SK-N-SH treated with all-trans-retinoic acid at 6 μM for 48 hours (cell line): ENCODE data around the gene SPP2.

Experiments used
- ATAC-seq: fragments of 200-7000 bp; cut with Tn5 transposase; 3 replicates; pipeline ENCODE4 v1.9.1; 2020; ENCODE audit warnings: mild to moderate bottlenecking, moderate library complexity
- ARNTL ChIP-seq: fragments of 450-650 bp; formaldehyde crosslinking; IDR thresholded peaks from 2 replicates; pipeline ENCODE4 v1.5.0; 2020; ENCODE audit warnings: low read depth, mild to moderate bottlenecking, moderate library complexity, borderline replicate concordance
- BACH2 ChIP-seq: fragments of 250-450 bp; sonication (Bioruptor Pico); IDR thresholded peaks from 2 replicates; pipeline ENCODE4 v1.9.0; 2021; ENCODE audit warnings: mild to moderate bottlenecking, borderline replicate concordance
- CSDC2 ChIP-seq: fragments of 250-450 bp; sonication (Bioruptor Pico); IDR thresholded peaks from 2 replicates; pipeline ENCODE4 v1.5.0; 2020; ENCODE audit warnings: mild to moderate bottlenecking, moderate library complexity
- ESRRG ChIP-seq: fragments of 250-450 bp; sonication (Bioruptor Pico); IDR thresholded peaks from 2 replicates; pipeline ENCODE4 v1.6.1; 2021; ENCODE audit warnings: mild to moderate bottlenecking
- GLIS3 ChIP-seq: fragments of 250-450 bp; sonication (Bioruptor Pico); IDR thresholded peaks from 2 replicates; pipeline ENCODE4 v1.5.0; 2020; ENCODE audit warnings: mild to moderate bottlenecking, moderate library complexity
- ISL1 ChIP-seq: fragments of 250-450 bp; sonication (Bioruptor Pico); IDR thresholded peaks from 2 replicates; pipeline ENCODE4 v2.1.2; 2022; ENCODE audit warnings: mild to moderate bottlenecking, moderate library complexity
- OSR1 ChIP-seq: fragments of 250-450 bp; sonication (Bioruptor Pico); IDR thresholded peaks from 2 replicates; pipeline ENCODE4 v1.8.0; 2022; ENCODE audit warnings: moderate library complexity, mild to moderate bottlenecking, inconsistent platforms
- PPARA ChIP-seq: fragments of 250-450 bp; sonication (Bioruptor Pico); IDR thresholded peaks from 2 replicates; pipeline ENCODE4 v1.5.0; 2020; ENCODE audit warnings: mild to moderate bottlenecking, borderline replicate concordance
- RARB ChIP-seq: fragments of 250-450 bp; sonication (Bioruptor Pico); IDR thresholded peaks from 2 replicates; pipeline ENCODE4 v1.8.0; 2021; ENCODE audit warnings: mild to moderate bottlenecking, moderate library complexity
- SNAI2 ChIP-seq: fragments of 250-450 bp; sonication (Bioruptor Pico); IDR thresholded peaks from 2 replicates; pipeline ENCODE4 v1.5.0; 2020; ENCODE audit warnings: mild to moderate bottlenecking, moderate library complexity
- TCF4 ChIP-seq: fragments of 250-450 bp; sonication (Bioruptor Pico); IDR thresholded peaks from 2 replicates; pipeline ENCODE4 v1.8.0; 2021; ENCODE audit warnings: mild to moderate bottlenecking, moderate library complexity, borderline replicate concordance
- TOX ChIP-seq: fragments of 250-450 bp; sonication (Bioruptor Pico); IDR thresholded peaks from 2 replicates; pipeline ENCODE4 v1.8.0; 2021; ENCODE audit warnings: mild to moderate bottlenecking, moderate library complexity, borderline replicate concordance
- ZC3H10 ChIP-seq: fragments of 250-450 bp; sonication (Bioruptor Pico); IDR thresholded peaks from 2 replicates; pipeline ENCODE4 v1.5.1; 2021; ENCODE audit warnings: mild to moderate bottlenecking, moderate library complexity
- ZFP3 ChIP-seq: fragments of 250-450 bp; sonication (Bioruptor Pico); IDR thresholded peaks from 2 replicates; pipeline ENCODE4 v1.5.0; 2020; ENCODE audit warnings: mild to moderate bottlenecking, moderate library complexity
- ZFP30 ChIP-seq: fragments of 450-650 bp; formaldehyde crosslinking; IDR thresholded peaks from 2 replicates; pipeline ENCODE4 v1.5.0; 2022; ENCODE audit warnings: mild to moderate bottlenecking, moderate library complexity
- ZNF565 ChIP-seq: fragments of 450-650 bp; formaldehyde crosslinking; conservative IDR thresholded peaks from 2 replicates; pipeline ENCODE4 v1.5.0; 2020; ENCODE audit warnings: low read depth, mild to moderate bottlenecking, moderate library complexity
- ZNF70 ChIP-seq: fragments of 450-650 bp; formaldehyde crosslinking; IDR thresholded peaks from 2 replicates; pipeline ENCODE4 v1.5.0; 2020; ENCODE audit warnings: mild to moderate bottlenecking, moderate library complexity
- ZNF8 ChIP-seq: fragments of 450-650 bp; formaldehyde crosslinking; IDR thresholded peaks from 2 replicates; pipeline ENCODE4 v1.5.0; 2020; ENCODE audit warnings: mild to moderate bottlenecking, moderate library complexity
- TF ChIP-seq, protein P1 (sequence below): fragments of 250-450 bp; sonication (Bioruptor Pico); IDR thresholded peaks from 2 replicates; pipeline ENCODE4 v1.5.1; 2021; ENCODE audit warnings: mild to moderate bottlenecking, moderate library complexity
- TF ChIP-seq, protein P2 (sequence below): fragments of 250-450 bp; sonication (Bioruptor Pico); IDR thresholded peaks from 2 replicates; pipeline ENCODE4 v1.5.1; 2020; ENCODE audit warnings: low read depth, mild to moderate bottlenecking, moderate library complexity
- TF ChIP-seq, protein P3 (sequence below): fragments of 250-450 bp; sonication (Bioruptor Pico); IDR thresholded peaks from 2 replicates; pipeline ENCODE4 v1.8.0; 2020; ENCODE audit warnings: mild to moderate bottlenecking, moderate library complexity, borderline replicate concordance
- TF ChIP-seq, protein P4 (sequence below): fragments of 250-450 bp; sonication (Bioruptor Pico); IDR thresholded peaks from 2 replicates; pipeline ENCODE4 v1.8.0; 2021; ENCODE audit warnings: low read depth, mild to moderate bottlenecking, moderate library complexity, borderline replicate concordance
- TF ChIP-seq, protein P5 (sequence below): fragments of 250-450 bp; sonication (Bioruptor Pico); IDR thresholded peaks from 2 replicates; pipeline ENCODE4 v1.5.0; 2020; ENCODE audit warnings: mild to moderate bottlenecking, moderate library complexity

The SPP2 gene

DNA sequence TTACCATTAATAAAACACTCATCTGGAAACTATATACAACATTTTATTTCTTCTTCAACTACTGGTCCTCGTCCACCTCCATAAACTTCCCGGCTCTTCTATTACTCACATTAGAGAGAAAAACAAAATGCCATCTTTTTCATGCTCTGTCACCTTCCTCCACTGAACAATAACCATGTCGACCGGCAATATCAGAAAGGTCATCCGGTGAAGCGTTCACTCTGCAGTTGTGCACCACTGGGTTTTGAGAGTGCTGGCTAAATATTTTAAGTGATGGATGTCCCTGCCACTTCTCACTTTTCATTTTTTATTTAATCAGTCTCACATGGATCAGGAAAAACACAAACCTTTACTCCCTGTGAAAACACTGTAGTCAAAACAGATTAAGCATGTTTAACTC, 48.2 kb downstream of the SPP2 start:
- ATAC-seq = no peak

DNA sequence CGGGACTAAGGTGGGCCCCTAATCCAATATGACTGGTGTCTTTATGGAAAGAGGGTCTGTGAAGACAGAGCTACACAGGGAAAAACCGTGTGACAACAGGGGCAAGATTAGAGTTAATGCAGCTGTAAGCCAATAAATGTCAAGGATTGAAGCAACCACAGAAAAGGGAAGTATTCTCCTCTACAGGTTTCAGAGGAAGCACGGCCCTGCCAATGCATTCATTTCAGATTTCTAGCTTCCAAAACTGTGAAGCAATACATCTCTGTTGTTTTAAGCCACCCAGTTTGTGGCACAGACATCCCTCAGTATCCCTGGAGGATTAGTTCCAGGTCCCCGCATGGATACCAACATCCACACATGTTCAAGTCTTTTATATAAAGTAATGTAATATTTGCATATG, 48.8 kb downstream of the SPP2 start:
- no peak for ATAC-seq
- TF ChIP-seq, protein P1, sequence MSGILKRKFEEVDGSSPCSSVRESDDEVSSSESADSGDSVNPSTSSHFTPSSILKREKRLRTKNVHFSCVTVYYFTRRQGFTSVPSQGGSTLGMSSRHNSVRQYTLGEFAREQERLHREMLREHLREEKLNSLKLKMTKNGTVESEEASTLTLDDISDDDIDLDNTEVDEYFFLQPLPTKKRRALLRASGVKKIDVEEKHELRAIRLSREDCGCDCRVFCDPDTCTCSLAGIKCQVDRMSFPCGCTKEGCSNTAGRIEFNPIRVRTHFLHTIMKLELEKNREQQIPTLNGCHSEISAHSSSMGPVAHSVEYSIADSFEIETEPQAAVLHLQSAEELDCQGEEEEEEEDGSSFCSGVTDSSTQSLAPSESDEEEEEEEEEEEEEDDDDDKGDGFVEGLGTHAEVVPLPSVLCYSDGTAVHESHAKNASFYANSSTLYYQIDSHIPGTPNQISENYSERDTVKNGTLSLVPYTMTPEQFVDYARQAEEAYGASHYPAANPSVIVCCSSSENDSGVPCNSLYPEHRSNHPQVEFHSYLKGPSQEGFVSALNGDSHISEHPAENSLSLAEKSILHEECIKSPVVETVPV (CRISPR knock-in tag) = no peak
- no peak for TF ChIP-seq ZNF565 (CRISPR knock-in tag)
- TF ChIP-seq BACH2 = no peak
- no peak for TF ChIP-seq SNAI2 (CRISPR knock-in tag)
- TF ChIP-seq, protein P2, sequence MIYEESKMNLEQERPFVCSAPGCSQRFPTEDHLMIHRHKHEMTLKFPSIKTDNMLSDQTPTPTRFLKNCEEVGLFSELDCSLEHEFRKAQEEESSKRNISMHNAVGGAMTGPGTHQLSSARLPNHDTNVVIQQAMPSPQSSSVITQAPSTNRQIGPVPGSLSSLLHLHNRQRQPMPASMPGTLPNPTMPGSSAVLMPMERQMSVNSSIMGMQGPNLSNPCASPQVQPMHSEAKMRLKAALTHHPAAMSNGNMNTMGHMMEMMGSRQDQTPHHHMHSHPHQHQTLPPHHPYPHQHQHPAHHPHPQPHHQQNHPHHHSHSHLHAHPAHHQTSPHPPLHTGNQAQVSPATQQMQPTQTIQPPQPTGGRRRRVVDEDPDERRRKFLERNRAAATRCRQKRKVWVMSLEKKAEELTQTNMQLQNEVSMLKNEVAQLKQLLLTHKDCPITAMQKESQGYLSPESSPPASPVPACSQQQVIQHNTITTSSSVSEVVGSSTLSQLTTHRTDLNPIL (CRISPR knock-in tag) = no peak
- TF ChIP-seq ZFP30 = no peak
- no peak for TF ChIP-seq OSR1 (CRISPR knock-in tag)
- TF ChIP-seq ISL1 (CRISPR knock-in tag) = no peak
- no peak for TF ChIP-seq CSDC2
- TF ChIP-seq ZFP3 (CRISPR knock-in tag) = no peak
- TF ChIP-seq GLIS3 (CRISPR knock-in tag) = no peak
- no peak for TF ChIP-seq ARNTL (CRISPR knock-in tag)
- TF ChIP-seq PPARA (CRISPR knock-in tag) = no peak
- TF ChIP-seq RARB (CRISPR knock-in tag) = no peak
- TF ChIP-seq, protein P3, sequence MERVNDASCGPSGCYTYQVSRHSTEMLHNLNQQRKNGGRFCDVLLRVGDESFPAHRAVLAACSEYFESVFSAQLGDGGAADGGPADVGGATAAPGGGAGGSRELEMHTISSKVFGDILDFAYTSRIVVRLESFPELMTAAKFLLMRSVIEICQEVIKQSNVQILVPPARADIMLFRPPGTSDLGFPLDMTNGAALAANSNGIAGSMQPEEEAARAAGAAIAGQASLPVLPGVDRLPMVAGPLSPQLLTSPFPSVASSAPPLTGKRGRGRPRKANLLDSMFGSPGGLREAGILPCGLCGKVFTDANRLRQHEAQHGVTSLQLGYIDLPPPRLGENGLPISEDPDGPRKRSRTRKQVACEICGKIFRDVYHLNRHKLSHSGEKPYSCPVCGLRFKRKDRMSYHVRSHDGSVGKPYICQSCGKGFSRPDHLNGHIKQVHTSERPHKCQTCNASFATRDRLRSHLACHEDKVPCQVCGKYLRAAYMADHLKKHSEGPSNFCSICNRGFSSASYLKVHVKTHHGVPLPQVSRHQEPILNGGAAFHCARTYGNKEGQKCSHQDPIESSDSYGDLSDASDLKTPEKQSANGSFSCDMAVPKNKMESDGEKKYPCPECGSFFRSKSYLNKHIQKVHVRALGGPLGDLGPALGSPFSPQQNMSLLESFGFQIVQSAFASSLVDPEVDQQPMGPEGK (CRISPR knock-in tag) = no peak
- TF ChIP-seq TCF4 (CRISPR knock-in tag) = no peak
- TF ChIP-seq, protein P4, sequence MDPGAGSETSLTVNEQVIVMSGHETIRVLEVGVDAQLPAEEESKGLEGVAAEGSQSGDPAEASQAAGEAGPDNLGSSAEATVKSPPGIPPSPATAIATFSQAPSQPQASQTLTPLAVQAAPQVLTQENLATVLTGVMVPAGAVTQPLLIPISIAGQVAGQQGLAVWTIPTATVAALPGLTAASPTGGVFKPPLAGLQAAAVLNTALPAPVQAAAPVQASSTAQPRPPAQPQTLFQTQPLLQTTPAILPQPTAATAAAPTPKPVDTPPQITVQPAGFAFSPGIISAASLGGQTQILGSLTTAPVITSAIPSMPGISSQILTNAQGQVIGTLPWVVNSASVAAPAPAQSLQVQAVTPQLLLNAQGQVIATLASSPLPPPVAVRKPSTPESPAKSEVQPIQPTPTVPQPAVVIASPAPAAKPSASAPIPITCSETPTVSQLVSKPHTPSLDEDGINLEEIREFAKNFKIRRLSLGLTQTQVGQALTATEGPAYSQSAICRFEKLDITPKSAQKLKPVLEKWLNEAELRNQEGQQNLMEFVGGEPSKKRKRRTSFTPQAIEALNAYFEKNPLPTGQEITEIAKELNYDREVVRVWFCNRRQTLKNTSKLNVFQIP (CRISPR knock-in tag) = no peak

More for the DNA sequence above, 48.2 kb downstream of the SPP2 start:
- TF ChIP-seq ZNF8 (CRISPR knock-in tag) (no peak), SNAI2 (CRISPR knock-in tag) (no peak), ZFP30 (no peak), ZNF70 (CRISPR knock-in tag) (no peak), ESRRG (CRISPR knock-in tag) (no peak), TOX (CRISPR knock-in tag) (no peak), PPARA (CRISPR knock-in tag) (no peak), TCF4 (CRISPR knock-in tag) (no peak), OSR1 (CRISPR knock-in tag) (no peak), CSDC2 (no peak), ARNTL (CRISPR knock-in tag) (no peak), ZFP3 (CRISPR knock-in tag) (no peak), ZC3H10 (CRISPR knock-in tag) (no peak), RARB (CRISPR knock-in tag) (no peak), GLIS3 (CRISPR knock-in tag) (no peak), ZNF565 (CRISPR knock-in tag) (no peak), BACH2 (no peak)
- TF ChIP-seq, protein P3 (CRISPR knock-in tag) = no peak
- TF ChIP-seq, protein P5, sequence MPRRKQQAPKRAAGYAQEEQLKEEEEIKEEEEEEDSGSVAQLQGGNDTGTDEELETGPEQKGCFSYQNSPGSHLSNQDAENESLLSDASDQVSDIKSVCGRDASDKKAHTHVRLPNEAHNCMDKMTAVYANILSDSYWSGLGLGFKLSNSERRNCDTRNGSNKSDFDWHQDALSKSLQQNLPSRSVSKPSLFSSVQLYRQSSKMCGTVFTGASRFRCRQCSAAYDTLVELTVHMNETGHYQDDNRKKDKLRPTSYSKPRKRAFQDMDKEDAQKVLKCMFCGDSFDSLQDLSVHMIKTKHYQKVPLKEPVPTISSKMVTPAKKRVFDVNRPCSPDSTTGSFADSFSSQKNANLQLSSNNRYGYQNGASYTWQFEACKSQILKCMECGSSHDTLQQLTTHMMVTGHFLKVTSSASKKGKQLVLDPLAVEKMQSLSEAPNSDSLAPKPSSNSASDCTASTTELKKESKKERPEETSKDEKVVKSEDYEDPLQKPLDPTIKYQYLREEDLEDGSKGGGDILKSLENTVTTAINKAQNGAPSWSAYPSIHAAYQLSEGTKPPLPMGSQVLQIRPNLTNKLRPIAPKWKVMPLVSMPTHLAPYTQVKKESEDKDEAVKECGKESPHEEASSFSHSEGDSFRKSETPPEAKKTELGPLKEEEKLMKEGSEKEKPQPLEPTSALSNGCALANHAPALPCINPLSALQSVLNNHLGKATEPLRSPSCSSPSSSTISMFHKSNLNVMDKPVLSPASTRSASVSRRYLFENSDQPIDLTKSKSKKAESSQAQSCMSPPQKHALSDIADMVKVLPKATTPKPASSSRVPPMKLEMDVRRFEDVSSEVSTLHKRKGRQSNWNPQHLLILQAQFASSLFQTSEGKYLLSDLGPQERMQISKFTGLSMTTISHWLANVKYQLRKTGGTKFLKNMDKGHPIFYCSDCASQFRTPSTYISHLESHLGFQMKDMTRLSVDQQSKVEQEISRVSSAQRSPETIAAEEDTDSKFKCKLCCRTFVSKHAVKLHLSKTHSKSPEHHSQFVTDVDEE = no peak
